Measurements from ENCODE around the gene MRPS12.
A peak's percentile ranks its signal among the peaks of the same experiment; 100 is the strongest.

The MRPS12 gene

GRCh38 chr19:38911388-38912001, 19.2 kb upstream of the MRPS12 start:
- DNase-seq (ENCODE audit: low read depth), result no peak

DNA sequence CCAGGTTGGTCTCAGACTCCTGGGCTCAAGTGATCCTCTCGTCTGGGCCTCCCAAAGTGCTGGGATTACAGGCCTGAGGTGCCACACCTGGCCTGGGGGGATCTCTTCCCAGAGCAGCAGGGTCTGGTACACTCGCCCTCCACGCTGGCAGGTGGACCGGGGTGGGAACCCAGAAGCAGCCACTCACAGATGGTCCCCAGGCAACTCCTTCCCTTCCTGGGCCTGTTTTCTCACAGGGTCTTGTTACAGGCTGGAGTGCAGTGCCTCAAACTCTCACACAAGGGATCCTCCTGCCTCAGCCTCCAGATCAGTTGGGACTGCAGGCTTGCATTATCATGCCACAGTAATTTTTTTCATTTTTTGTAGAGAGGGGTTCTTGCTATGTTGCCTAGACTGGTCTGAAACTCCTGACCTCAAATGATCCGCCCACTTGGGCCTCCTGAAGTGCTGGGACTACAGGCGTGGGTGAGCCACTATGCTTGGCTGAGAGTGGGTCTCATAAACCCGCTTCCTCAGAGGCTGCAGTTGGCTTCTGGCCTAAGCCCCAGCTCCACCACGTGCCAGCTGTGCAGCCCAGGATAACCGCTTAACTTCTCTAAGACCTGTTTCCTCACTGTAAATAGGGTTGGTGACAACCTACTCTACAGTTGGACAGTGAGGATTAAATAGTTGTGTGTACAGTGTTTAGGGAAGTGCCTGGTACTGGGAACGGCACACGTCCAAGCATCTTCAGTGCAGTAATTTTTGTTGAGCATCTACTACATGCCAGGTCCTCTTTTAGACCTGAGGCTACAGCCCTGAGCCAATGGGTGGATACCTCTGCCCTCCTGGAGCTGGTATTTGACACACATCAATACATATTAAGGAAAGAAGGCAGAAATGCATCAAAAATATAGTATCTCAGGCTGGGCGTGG, 17.9 kb upstream of the MRPS12 start:
- DNase-seq (ENCODE audit: low read depth), result no peak

DNA sequence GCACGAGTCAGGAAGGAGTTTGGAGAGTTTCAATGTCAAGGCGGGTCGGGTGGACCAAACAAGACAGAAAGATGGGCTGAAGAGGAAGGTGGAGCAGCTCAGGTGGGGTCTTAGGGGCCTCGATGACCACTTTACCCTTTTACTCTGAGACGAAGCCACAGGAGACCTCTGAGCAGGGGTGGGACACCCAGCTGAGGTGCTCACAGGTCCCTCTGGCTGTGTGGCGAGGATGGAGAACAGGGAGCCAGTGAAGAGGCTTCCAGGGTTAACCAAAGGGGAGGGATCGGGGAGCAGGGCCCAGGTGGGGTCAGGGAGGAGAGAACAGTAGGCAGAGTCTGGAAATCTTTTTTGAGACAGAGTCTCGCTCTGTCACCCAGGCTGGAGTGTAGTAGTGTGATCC, 16.8 kb upstream of the MRPS12 start:
- no peak for DNase-seq (ENCODE audit: low read depth)

DNA sequence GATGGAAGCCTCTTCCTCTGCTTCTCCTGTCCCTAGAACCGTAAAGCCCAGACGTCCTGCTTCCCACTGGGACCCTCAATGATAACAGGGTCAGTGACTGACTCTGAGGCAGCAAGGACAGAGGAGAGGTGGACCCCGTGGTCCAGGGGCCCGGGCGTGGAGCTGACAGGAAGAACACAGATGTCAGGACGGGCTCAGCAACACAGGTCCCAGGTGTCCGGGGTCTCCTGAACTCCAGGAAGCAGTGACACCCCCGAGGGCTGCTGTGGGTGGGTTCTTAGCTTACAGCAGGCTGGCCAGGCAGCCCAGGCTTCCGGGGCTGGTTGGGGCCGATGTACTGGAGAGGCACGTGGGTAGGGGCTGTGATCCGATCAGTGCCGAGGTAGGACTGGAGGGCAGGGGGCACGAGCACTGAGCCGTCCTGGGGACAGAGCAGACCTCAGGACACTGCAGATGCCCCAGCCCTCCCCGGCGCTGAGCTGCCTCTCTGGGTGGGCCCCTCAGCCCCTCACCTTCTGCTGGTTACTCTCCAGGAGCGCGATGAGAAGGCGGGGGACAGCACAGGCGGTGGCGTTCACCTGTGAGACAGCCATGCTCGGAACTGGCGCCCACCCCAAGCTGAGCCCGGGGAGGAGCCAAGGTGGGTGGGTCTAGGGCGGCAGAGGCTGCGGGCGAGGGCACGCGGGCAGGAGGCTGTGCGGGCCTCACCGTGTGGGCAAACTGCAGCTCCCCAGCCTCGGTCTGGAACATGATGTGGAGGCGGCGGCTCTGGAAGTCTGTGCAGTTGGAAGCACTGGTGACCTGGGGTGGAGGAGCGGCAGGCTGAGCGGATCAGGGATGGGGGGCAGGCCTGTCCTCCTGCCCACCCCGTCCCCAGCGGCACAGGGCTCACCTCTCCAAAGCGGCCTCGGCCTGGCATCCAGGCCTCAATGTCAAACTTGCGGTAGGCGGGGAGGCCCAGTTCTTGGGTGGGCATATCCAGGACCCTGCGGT, 15.1 kb upstream of the MRPS12 start:
- no peak for DNase-seq (ENCODE audit: low read depth)

DNA sequence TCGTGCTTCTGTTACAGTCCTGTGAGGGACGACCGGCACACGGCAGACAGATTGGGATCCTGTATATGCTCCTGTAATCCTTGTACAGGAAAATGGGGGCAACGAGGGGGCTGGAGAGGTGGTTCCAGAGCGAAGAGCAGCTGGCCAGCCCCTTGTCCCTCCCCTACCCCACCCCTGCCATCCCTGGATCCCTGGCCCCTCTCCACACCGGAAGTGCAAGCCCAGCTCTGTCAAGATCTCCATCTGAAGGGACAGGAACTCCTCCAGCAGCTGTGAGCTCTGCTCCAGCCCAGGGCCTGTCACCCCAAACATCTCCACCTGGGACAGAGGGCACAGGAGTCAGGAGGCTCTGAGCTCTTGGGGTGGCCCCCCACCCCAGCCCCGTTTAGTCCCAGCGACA, 13.2 kb upstream of the MRPS12 start:
- no peak for DNase-seq (ENCODE audit: low read depth)

- no peak for DNase-seq (ENCODE audit: low read depth)
These were observed 12.7 kb upstream of the MRPS12 start for GRCh38 chr19:38917921-38918491.

- no peak for DNase-seq (ENCODE audit: low read depth)
These were observed 12.2 kb upstream of the MRPS12 start for GRCh38 chr19:38918526-38918925.

DNA sequence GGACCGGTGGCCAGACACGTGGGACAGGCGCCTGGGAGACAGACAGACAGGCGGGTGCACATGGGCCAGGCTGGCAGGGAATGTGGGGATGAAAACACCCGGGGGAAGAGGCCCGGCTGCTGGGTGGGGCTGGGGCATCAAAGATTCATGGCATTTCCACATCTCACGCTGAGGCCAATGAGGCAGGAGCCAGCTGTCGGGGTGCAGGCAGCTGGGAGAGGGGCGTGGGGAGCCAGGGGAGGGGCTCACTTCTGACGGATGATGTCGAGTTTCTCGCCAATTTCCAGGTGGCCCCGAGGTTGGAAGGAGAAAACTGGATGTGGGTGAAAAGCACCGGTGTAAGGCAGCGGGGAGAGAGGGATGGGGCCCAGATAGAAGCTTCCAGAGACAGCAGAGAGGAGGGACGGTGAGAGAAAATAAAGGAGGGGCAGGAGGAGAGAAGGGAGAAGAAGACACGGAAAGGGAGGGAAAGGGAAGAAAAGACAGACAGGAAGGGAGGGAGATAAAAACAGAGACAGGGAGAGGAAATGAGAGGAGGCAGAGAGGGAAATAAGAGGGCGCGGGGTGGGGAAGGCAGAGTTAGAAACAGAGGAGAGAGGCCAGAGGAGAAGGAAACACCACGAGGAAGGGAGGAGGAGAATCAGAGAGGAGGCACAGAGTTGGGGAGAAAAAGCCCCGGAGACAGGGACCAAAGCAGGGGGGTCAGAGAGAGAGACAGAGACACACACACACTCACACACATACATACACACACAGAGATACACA, 10.7 kb upstream of the MRPS12 start:
- DNase-seq (ENCODE audit: low read depth), result no peak

GRCh38 chr19:38920602-38921419, 9.9 kb upstream of the MRPS12 start:
- DNase-seq (ENCODE audit: low read depth), result no peak

DNA sequence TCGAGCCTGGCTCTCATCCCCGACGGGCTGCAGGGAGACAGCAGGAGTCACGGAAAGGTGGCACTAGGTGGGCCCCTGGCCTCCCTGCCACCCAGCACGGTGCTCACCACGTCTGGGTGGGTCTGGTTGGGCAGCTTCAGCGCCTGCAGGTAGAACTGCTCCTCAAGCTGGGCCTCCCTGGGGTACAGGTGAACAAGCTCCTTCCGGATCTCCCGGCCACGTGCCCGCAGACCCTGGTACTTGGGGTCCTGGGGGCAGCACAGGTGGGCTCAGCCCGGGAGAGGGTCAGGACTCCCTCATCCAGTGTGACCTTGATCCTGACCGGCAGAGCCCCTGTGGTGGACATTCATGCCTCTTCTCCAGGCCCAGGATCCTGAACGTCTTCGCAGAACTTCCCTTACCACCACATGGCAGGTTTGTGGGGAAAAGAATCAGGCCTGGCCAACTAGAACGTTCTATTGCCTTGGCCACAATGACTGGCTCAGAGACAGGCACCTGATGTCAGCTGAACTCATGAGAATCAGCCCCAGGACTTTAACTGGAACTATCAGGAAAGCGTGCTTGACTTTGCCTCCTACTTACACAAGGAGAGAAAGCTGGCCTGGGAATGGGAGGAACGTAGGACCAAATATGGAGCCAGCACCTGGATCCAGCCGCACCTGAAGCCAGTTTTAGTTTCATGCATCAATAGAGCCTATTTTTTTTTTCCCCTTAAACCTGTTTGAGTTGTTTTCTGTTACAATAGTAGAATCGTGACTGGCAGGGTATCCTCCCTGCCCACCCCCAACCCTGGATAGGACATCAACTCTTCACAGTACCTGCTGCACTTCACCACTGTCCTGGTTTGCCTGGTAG, 9.1 kb upstream of the MRPS12 start:
- no peak for DNase-seq (ENCODE audit: low read depth)

- no peak for DNase-seq (ENCODE audit: low read depth)
These were observed 8.3 kb upstream of the MRPS12 start for GRCh38 chr19:38922482-38922881.

DNA sequence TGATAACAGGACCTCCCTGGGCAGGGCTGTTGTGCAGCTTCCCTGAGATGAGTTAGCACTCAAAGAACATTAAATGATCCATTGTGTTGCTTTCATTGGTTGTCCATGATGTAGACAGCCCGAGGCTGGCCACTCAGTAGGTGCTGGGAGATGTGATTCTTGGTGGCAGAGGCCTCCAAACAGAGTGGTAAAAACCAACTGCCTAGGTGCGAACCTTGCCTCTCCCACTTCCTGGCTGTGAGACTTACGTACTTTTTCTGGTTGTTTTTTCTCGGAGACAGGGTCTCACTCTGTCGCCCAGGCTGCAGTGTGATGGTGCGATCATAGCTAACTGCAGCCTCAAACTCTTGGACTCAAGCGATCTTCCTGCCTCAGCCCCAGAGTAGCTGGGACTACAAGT, 6.4 kb upstream of the MRPS12 start:
- DNase-seq (ENCODE audit: low read depth), result peak; percentile 12

DNA sequence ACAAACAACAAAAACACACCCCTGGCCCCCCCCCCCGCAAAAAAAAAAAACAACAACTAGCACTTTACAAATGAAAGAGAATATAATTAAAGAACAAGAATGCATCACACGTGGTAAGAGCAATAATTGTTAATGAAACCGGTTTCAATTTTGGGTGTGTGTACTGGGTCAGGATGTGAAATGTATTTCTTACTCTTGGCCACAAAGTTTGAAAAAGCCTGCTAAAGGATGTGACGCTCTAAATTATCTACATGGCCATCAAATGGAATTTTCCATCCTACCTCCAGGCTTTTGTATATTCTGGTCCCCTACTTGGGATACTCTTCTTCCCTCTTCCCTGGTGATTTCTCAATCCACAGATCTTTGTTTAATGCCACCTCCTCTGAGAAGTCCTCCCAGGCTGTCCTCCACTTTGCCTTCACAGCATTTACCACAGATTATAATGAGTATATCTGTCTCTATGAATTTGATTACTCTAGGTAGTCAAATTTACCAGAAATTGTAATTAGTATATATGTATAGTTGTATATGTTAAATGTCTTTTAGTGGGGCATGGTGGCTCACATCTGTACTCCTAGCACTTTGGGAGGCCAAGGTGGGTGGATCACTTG, 2.2 kb upstream of the MRPS12 start:
- DNase-seq (ENCODE audit: low read depth), result no peak

- peak; percentile 89 for DNase-seq (ENCODE audit: low read depth)
These were observed 592 bp upstream of the MRPS12 start, which contains the start of gene SARS2 for GRCh38 chr19:38929929-38930775. SARS2 (minus strand) TSS chr19:38930763; CDS start chr19:38930736, 27 bp downstream.

DNA sequence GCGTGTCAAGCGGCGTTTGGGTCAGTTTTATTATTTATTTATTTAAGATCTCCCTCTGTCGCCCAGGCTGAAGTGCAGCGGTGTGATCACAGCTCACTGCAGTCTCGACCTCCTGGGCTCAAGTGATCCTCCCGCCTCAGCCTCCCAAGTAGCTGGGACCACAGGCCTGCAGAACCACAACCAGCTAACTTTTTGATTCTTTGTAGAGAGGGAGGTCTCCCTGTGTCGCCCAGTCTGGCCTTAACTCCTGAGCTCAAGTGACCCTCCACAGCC, 713 bp downstream of the MRPS12 start:
- DNase-seq (ENCODE audit: low read depth), result no peak

DNA sequence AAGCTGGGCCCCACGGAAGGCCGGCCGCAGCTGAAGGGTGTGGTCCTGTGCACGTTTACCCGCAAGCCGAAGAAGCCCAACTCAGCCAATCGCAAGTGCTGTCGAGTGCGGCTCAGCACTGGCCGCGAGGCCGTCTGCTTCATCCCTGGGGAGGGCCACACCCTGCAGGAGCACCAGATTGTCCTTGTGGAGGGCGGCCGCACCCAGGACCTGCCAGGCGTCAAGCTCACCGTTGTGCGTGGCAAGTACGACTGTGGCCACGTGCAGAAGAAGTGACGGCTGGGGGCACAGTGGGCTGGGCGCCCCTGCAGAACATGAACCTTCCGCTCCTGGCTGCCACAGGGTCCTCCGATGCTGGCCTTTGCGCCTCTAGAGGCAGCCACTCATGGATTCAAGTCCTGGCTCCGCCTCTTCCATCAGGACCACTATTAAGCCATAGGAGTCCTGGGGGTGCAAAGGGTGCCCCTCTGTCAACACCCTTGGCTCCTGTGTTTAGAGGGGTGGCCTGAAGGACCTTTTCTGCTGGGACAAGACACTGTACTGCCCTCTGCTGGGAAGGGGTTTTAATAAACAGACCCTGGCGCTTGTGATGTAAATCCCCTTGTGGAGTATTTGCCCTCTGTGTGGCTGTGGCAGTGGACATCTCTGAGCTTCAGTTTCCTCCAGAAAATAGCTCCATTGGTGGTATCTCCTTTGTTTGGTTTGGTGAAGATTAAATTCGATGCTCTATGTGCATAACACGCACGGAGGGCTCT, 1.9 kb downstream of the MRPS12 start:
- no peak for DNase-seq (ENCODE audit: low read depth)

GRCh38 chr19:38933544-38933943, 2.8 kb downstream of the MRPS12 start:
- no peak for DNase-seq (ENCODE audit: low read depth)

Measured in stimulated activated CD8-positive, alpha-beta memory T cell treated with anti-CD3 and anti-CD28 coated beads, Interleukin-12 subunit alpha, Interleukin-12 subunit beta, amount 100 ng/mL, for 4 hours (primary cell).